GM12878 (cell line): ENCODE measurements around the gene TTL. TPM values are rescaled to one million over a fixed set of nuclear protein-coding genes. Genes with fewer than 3 reads are reported as not detected.

Experiments
- ATAC-seq: fragments of 200-7000 bp; cut with Tn5 transposase; 3 replicates; pipeline ENCODE4 v1.9.1; 2020; ENCODE audit warnings: mild to moderate bottlenecking, moderate library complexity
- BruUV-seq: library from RNA; stranded (reverse); fragments of 400-500 nt; replicated peaks from 2 replicates; lab custom pipeline; 2021; lab: Mats Ljungman, UMichigan
- CTCF ChIA-PET: fragments of 300-600 bp; sonication (Branson Sonifier 250); formaldehyde crosslinking; extraction: SDS; loops from one replicate; lab custom pipeline; 2021; ENCODE audit warnings: inconsistent platforms; lab: Yijun Ruan, JAX
- POLR2A ChIA-PET: fragments of 350-600 bp; formaldehyde crosslinking; extraction: SDS; loops from one replicate; lab custom pipeline; 2021; ENCODE audit warnings: inconsistent platforms; lab: Charles Lee
- RAD21 ChIA-PET: fragments of 300-600 bp; sonication (Branson Sonifier 250); formaldehyde crosslinking; loops from one replicate; lab custom pipeline; 2023; ENCODE audit warnings: antibody characterized with exemption; ENCODE audit not compliant: unreplicated experiment; lab: Charles Lee
- SMC1A ChIA-PET: fragments of 300-600 bp; sonication (Branson Sonifier 250); formaldehyde crosslinking; loops from one replicate; lab custom pipeline; 2023; ENCODE audit not compliant: unreplicated experiment, uncharacterized antibody; lab: Charles Lee
- DNase-seq: peaks from one replicate; pipeline ENCODE4 v3.0.0-alpha.2; 2011; ENCODE audit warnings: low read depth, low spot score
- FAIRE-seq: peaks from 3 replicates; lab custom pipeline; 2011; peaks lifted over from hg19 to GRCh38; lab: Jason Lieb, UNC
- H2AFZ ChIP-seq: 2 replicates; pipeline ENCODE4 v1.6.0; 2011; ENCODE audit warnings: low read depth, low read length, control low read depth; ENCODE audit not compliant: control insufficient read depth
- H3K27ac ChIP-seq: 2 replicates; pipeline ENCODE4 v1.5.1; 2011; ENCODE audit warnings: control low read depth; ENCODE audit not compliant: control insufficient read depth, insufficient read depth
- H3K27me3 ChIP-seq, 2 experiments: replicated peaks in 1 of 2; 2 replicates each; pipeline versions ENCODE4 v1.6.0 to v1.6.1; 2011; ENCODE audit warnings: low read length in 1 of 2; ENCODE audit not compliant: control insufficient read depth in 2 of 2, insufficient read depth in 2 of 2
- H3K36me3 ChIP-seq, 2 experiments: 2 replicates each; pipeline ENCODE4 v1.5.1; 2011; ENCODE audit warnings: low read length in 1 of 2; ENCODE audit not compliant: control insufficient read depth in 2 of 2, insufficient read depth in 2 of 2
- H3K4me1 ChIP-seq: 2 replicates; pipeline ENCODE4 v1.6.1; 2011; ENCODE audit warnings: mild to moderate bottlenecking, low read length, moderate library complexity, mixed read lengths; ENCODE audit not compliant: control insufficient read depth, insufficient read depth
- H3K4me2 ChIP-seq: 2 replicates; pipeline ENCODE4 v1.6.0; 2011; ENCODE audit warnings: control low read depth; ENCODE audit not compliant: control insufficient read depth, insufficient read depth
- H3K4me3 ChIP-seq: fragments of 200-600 bp; sonication (generic); 2 replicates; pipeline ENCODE4 v1.5.1; 2016
- H3K79me2 ChIP-seq: 2 replicates; pipeline ENCODE4 v1.6.0; 2011; ENCODE audit warnings: low read length; ENCODE audit not compliant: control insufficient read depth, insufficient read depth
- H3K9ac ChIP-seq: 2 replicates; pipeline ENCODE4 v1.8.0; 2011; ENCODE audit warnings: low read length, control low read depth, mixed read lengths; ENCODE audit not compliant: control insufficient read depth, insufficient read depth
- H3K9me3 ChIP-seq: replicated peaks from 3 replicates; pipeline ENCODE4 v1.5.1; 2011; ENCODE audit warnings: mild to moderate bottlenecking, low read length; ENCODE audit not compliant: control insufficient read depth, insufficient read depth
- H4K20me1 ChIP-seq: 2 replicates; pipeline ENCODE4 v1.6.0; 2011; ENCODE audit not compliant: control insufficient read depth, insufficient read depth
- CHD1 ChIP-seq: IDR thresholded peaks from 2 replicates; pipeline ENCODE4 v1.6.1; 2012; ENCODE audit warnings: low read depth, low read length, improper control_type of control experiment
- FOS ChIP-seq: IDR thresholded peaks from 3 replicates; pipeline ENCODE4 v1.6.1; 2011; ENCODE audit warnings: borderline replicate concordance; ENCODE audit not compliant: insufficient read length; ENCODE audit errors: extremely low read depth
- POLR2AphosphoS2 ChIP-seq: IDR thresholded peaks from 2 replicates; pipeline ENCODE4 v1.6.1; 2011; ENCODE audit warnings: low read depth, mild to moderate bottlenecking, low read length, improper control_type of control experiment, moderate library complexity
- SREBF1 ChIP-seq: IDR thresholded peaks from 2 replicates; pipeline ENCODE4 v1.6.1; 2012; ENCODE audit warnings: mild to moderate bottlenecking, low read length
- TBL1XR1 ChIP-seq: IDR thresholded peaks from 2 replicates; pipeline ENCODE4 v1.6.1; 2012; ENCODE audit warnings: low read depth, low read length, improper control_type of control experiment
- ZNF24 ChIP-seq: fragments of 450-650 bp; IDR thresholded peaks from 2 replicates; pipeline ENCODE4 v1.6.1; 2017; ENCODE audit warnings: antibody characterized with exemption, mild to moderate bottlenecking
- ZNF274 ChIP-seq: IDR thresholded peaks from one replicate; pipeline ENCODE4 v1.8.0; 2011; ENCODE audit not compliant: insufficient read length, insufficient read depth
- WGBS: methylation state at CpG from one replicate; pipeline ENCODE4 v1.1.6; 2016; ENCODE audit warnings: low lambda C conversion rate; ENCODE audit not compliant: insufficient replicate concordance, insufficient coverage; ENCODE audit errors: missing lambda C conversion rate; 5-methylcytosine and 5-hydroxymethylcytosine counted together
- in situ Hi-C: fragments of 300-500 bp; cut with MboI; formaldehyde crosslinking; loops from 9 replicates; pipeline ENCODE4 v1.14.3; 2018; ENCODE audit warnings: mixed read lengths
- intact Hi-C: fragments of 100-400 bp; cut with micrococcal nuclease; formaldehyde crosslinking; loops from one replicate; pipeline ENCODE4 v1.14.2; 2022; ENCODE audit not compliant: unreplicated experiment
- polyA plus RNA-seq, 11 experiments: library from polyadenylated mRNA; depleted of rRNA in 4 of 11; unstranded in 6 of 11; stranded (reverse) in 5 of 11; fragments of >200 nt; fragmentation: Nextera tagmentation in 4 of 11; fragmentation: Illumina TruSeq in 1 of 11; extraction: Ambion mirVana in 4 of 11; extraction: Trizol in 1 of 11; gene quantifications; 1 replicate in 1 of 11; 2 replicates in 10 of 11; pipeline versions ENCODE4 v1.2.1 to v1.2.3, GENCODE V29; 2011 to 2016; ENCODE audit warnings: inconsistent platforms in 2 of 11, missing spikeins in 2 of 11, low read depth in 1 of 11
- total RNA-seq, 4 experiments: library from RNA; depleted of rRNA in 3 of 4; stranded (reverse); fragments of >200 nt in 3 of 4; fragmentation: Illumina TruSeq in 1 of 4; extraction: Trizol in 1 of 4; gene quantifications; 2 replicates each; pipeline versions ENCODE4 v1.2.1 to v1.2.3, GENCODE V29; 2013 to 2021

TTL gene
- total and polyA plus RNA-seq, 10 of the 15 experiments (the other 5 are each of a cell fraction or from before 2014, with no cell fraction given): 3.9 to 27.1 (median 16.1) TPM

DNA sequence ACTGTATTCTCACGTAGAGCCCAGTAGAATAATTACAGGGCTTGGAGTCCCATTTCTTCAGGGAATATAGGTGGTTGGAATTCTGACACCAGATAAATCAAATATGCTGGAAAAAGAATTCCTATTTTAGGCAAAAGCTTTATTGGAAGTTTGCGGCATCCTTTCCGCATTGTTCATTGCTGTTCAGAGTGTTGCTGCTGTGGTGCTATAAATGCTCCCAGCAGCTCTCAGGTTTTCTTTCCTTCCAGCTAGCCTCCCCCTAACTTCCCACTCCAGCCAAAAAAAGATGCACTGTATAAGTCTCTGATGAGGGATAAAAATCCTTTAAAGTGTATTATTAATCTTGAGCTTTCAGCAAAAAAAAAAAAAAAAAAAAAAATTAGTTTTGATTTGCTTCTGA, 34.8 kb downstream of the TTL start:
- in situ Hi-C loops: no loop called here
- RAD21 ChIA-PET: no interaction called here
- intact Hi-C loops: no loop called here

DNA sequence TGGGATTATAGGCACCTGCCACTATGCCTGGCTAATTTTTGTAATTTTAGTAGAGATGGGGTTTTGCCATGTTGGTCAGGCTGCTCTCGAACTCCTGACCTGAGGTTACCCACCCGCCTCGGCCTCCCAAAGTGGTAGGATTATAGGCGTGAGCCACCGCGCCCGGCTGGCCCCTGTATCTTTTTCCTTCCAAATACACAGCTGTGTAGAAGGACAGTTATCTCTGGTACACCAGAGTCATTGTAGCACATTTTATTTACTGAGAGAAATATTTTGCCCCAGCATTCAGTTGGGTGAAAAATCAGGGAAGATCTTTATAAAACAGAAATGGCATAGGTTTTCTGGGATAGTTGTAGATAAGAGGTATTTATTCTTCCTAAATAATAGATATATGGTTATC, 36.9 kb downstream of the TTL start:
- in situ Hi-C loops (no loop called here), intact Hi-C loops (no loop called here)
- ATAC-seq (no peak), DNase-seq (no peak), FAIRE-seq (no peak)
- TF ChIP-seq TBL1XR1 (no peak), SREBF1 (no peak), FOS (no peak)
- POLR2A ChIA-PET: interaction anchor here (0.7 kb wide), 2 partner anchors 24 to 66 kb away, joined by 3 to 4 read pairs; partner anchors contain the start of gene CHCHD5
- Histone ChIP-seq H3K9ac (no peak overlapping the region), H4K20me1 (no peaks in the 10 kb centered on the region), H3K27ac (no peak overlapping the region), H3K36me3 (peaks cover 7 to 8% of the 10 kb centered on the region in 2 experiments), H3K4me3 (no peak overlapping the region), H3K4me1 (no peaks in the 10 kb centered on the region), H3K79me2 (no peaks in the 10 kb centered on the region), H3K4me2 (no peak overlapping the region), H3K9me3 (no peaks in the 10 kb centered on the region), H3K27me3 (no peaks in the 10 kb centered on the region), H2AFZ (no peak overlapping the region)
- CTCF ChIA-PET: no interaction called here
- SMC1A ChIA-PET: no interaction called here
- BruUV-seq: no TSS peak
- RAD21 ChIA-PET: no interaction called here
- 98% methylated on average over 7 of the region's 7 CpGs for WGBS

More for the DNA sequence above, 34.8 kb downstream of the TTL start:
- H4K20me1 ChIP-seq: no peaks in the 10 kb centered on the region
- no peak overlapping the region for H2AFZ ChIP-seq
- no peaks in the 10 kb centered on the region for H3K79me2 ChIP-seq
- SMC1A ChIA-PET: interaction anchor here (1.0 kb wide), 1 partner anchor 23 kb away, joined by 3 read pairs; no protein-coding TSS in a partner anchor
- TF ChIP-seq POLR2AphosphoS2: no peak
- no peak for TF ChIP-seq ZNF24
- no peak for TF ChIP-seq CHD1
- no peak for TF ChIP-seq ZNF274
- H3K27me3 ChIP-seq: no peaks in the 10 kb centered on the region
- H3K4me3 ChIP-seq: no peak overlapping the region
- no peak overlapping the region for H3K9ac ChIP-seq
- no peaks in the 10 kb centered on the region for H3K9me3 ChIP-seq
- H3K27ac ChIP-seq: no peak overlapping the region
- ATAC-seq (no peak), FAIRE-seq (no peak), DNase-seq (no peak)
- peaks cover 6 to 8% of the 10 kb centered on the region in 2 experiments for H3K36me3 ChIP-seq
- H3K4me1 ChIP-seq: no peaks in the 10 kb centered on the region
- WGBS: 98% methylated on average over 3 of the region's 3 CpGs
- no peak overlapping the region for H3K4me2 ChIP-seq
- CTCF ChIA-PET: no interaction called here
- POLR2A ChIA-PET: interaction anchor here (0.6 kb wide), 1 partner anchor 22 kb away, joined by 6 read pairs; no protein-coding TSS in a partner anchor
- no TSS peak for BruUV-seq
